ENCODE data around the gene PRKD2. TPM values are rescaled to one million over a fixed set of nuclear protein-coding genes. Genes with fewer than 3 reads are reported as not detected.

PRKD2 gene
- total RNA-seq, 1 donor from 2014 or later = 28.4 TPM

DNA sequence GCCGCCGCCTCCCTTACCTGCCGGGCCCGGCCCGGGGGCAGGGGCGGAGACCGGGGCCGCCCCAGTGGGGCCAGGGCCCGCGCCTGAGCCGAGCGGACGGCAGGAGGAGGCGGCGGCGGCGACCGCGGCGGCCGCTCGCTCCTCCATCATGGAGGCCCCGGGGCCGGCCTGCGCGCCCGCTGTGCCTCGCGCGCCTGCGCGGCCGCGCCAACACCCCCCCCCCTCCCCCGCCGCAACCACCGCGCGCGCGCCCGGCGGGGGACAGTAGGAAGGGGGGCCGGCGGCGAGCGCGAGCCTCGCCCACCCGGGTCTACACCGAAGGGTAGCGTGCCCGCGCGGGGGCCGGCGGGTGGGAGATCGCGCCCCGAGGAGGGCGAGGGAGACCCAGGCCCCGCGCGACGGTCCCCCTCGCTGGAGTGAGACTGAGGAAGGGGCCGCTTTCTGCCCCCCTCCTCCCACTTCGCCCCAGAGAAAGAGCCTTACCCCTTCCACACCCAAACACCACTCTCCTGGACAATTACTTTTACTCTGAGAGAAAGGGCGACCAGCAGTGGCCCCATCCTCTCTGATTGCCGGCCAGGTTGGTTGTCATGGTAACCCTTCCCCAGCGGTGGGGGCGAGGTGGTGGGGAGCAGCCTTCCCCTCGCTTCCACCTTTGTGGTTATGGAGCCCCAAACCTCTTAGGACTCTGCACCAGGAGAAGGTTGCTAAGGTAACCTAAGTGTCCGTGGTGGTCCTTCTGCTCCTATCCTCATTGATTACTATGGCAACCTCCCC lies 29.6 kb upstream of the PRKD2 start, which contains the start of gene STRN4:
Gene STRN4, minus strand, starts transcription at position 170 of the 777 bp plus-strand sequence. Its CDS starts 20 bp downstream, at position 150.
- TF ChIP-seq, protein P1, sequence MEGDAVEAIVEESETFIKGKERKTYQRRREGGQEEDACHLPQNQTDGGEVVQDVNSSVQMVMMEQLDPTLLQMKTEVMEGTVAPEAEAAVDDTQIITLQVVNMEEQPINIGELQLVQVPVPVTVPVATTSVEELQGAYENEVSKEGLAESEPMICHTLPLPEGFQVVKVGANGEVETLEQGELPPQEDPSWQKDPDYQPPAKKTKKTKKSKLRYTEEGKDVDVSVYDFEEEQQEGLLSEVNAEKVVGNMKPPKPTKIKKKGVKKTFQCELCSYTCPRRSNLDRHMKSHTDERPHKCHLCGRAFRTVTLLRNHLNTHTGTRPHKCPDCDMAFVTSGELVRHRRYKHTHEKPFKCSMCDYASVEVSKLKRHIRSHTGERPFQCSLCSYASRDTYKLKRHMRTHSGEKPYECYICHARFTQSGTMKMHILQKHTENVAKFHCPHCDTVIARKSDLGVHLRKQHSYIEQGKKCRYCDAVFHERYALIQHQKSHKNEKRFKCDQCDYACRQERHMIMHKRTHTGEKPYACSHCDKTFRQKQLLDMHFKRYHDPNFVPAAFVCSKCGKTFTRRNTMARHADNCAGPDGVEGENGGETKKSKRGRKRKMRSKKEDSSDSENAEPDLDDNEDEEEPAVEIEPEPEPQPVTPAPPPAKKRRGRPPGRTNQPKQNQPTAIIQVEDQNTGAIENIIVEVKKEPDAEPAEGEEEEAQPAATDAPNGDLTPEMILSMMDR (conservative IDR thresholded peaks at IDR 0.05; ENCODE audit: low read depth, low read length) = no peak
- H3K4me3 ChIP-seq (ENCODE audit: low read depth, low read length) = peak within 1 kb of the TSS; percentile 83
- no peak for DNase-seq (ENCODE audit: low read depth)

GRCh38 chr19:46745521-46746280 lies 28.8 kb upstream of the PRKD2 start, which contains the start of gene FKRP:
Gene FKRP, plus strand, starts transcription at chr19:46746057. Its CDS starts 9,394 bp downstream, at chr19:46755451.
- DNase-seq (ENCODE audit: low read depth) = no peak
- TF ChIP-seq, protein P1 (conservative IDR thresholded peaks at IDR 0.05; ENCODE audit: low read depth, low read length) = no peak
- peak within 1 kb of the TSS; percentile 83 for H3K4me3 ChIP-seq (ENCODE audit: low read depth, low read length)

DNA sequence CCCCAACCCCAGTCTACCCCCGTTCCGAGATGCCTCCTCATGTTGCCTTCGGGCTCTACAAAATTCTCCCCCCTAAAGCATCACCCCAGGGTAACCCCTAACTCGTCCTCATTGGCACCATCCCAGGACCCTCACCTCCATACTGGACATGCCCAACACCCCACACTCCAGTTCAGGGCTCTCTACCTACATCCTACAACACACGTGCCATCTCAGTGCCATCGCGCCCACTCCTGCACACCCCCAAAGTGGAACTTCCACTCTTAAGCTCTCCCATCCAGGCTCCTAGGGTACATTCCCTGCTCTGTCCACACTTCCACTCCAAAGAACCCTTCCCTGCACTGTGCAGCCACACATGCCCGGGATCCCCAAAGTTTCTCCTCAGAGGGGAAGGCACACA lies 28.1 kb upstream of the PRKD2 start:
- no peak for DNase-seq (ENCODE audit: low read depth)
- TF ChIP-seq, protein P1 (conservative IDR thresholded peaks at IDR 0.05; ENCODE audit: low read depth, low read length) = no peak
- H3K4me3 ChIP-seq (ENCODE audit: low read depth, low read length) = peak overlapping the region; percentile 83

GRCh38 chr19:46744005-46744691 lies 27.2 kb upstream of the PRKD2 start:
- peak overlapping the region; percentile 83 for H3K4me3 ChIP-seq (ENCODE audit: low read depth, low read length)
- TF ChIP-seq, protein P1 (conservative IDR thresholded peaks at IDR 0.05; ENCODE audit: low read depth, low read length) = no peak
- DNase-seq (ENCODE audit: low read depth) = no peak

GRCh38 chr19:46742926-46743480 lies 26.1 kb upstream of the PRKD2 start:
- DNase-seq (ENCODE audit: low read depth) = no peak
- no peak overlapping the region for H3K4me3 ChIP-seq (ENCODE audit: low read depth, low read length)
- TF ChIP-seq, protein P1 (conservative IDR thresholded peaks at IDR 0.05; ENCODE audit: low read depth, low read length) = no peak

- no peak overlapping the region for H3K4me3 ChIP-seq (ENCODE audit: low read depth, low read length)
- TF ChIP-seq, protein P1 (conservative IDR thresholded peaks at IDR 0.05; ENCODE audit: low read depth, low read length) = no peak
- no peak for DNase-seq (ENCODE audit: low read depth)
These were observed 24.5 kb upstream of the PRKD2 start for GRCh38 chr19:46741447-46741846.
